ENCODE measurements around the gene UGT1A5.

UGT1A5 gene

GRCh38 chr2:233712611-233713261 is at the start of gene UGT1A5:
Gene UGT1A5 (plus strand): TSS chr2:233712907. CDS start chr2:233712992, 85 bp downstream.
- TF ChIP-seq CTCF (IDR thresholded peaks at IDR 0.05; ENCODE audit: low read depth, low read length, missing control alignments) = no peak
- no peak within 1 kb of the TSS for H3K4me3 ChIP-seq (ENCODE audit: low read depth, low read length)
- DNase-seq (ENCODE audit: low read depth) = no peak

- DNase-seq (ENCODE audit: low read depth) = no peak
- no peak for TF ChIP-seq CTCF (IDR thresholded peaks at IDR 0.05; ENCODE audit: low read depth, low read length, missing control alignments)
- no peak overlapping the region for H3K4me3 ChIP-seq (ENCODE audit: low read depth, low read length)
Measured at GRCh38 chr2:233663911-233664310, 48.8 kb upstream of the UGT1A5 start.

- no peak for TF ChIP-seq CTCF (IDR thresholded peaks at IDR 0.05; ENCODE audit: low read depth, low read length, missing control alignments)
- no peak overlapping the region for H3K4me3 ChIP-seq (ENCODE audit: low read depth, low read length)
- DNase-seq (ENCODE audit: low read depth) = no peak
Measured at GRCh38 chr2:233668605-233669260, 44.0 kb upstream of the UGT1A5 start.

- no peak for TF ChIP-seq CTCF (IDR thresholded peaks at IDR 0.05; ENCODE audit: low read depth, low read length, missing control alignments)
- no peak within 1 kb of the TSS for H3K4me3 ChIP-seq (ENCODE audit: low read depth, low read length)
- no peak for DNase-seq (ENCODE audit: low read depth)
Measured at GRCh38 chr2:233671290-233672161, 41.2 kb upstream of the UGT1A5 start, which contains the start of gene UGT1A9. Gene UGT1A9 (plus strand): TSS chr2:233671898. CDS start chr2:233671935, 37 bp downstream.

- no peak for TF ChIP-seq CTCF (IDR thresholded peaks at IDR 0.05; ENCODE audit: low read depth, low read length, missing control alignments)
- no peak for DNase-seq (ENCODE audit: low read depth)
- H3K4me3 ChIP-seq (ENCODE audit: low read depth, low read length) = no peak overlapping the region
Measured at GRCh38 chr2:233672886-233673285, 39.8 kb upstream of the UGT1A5 start.

GRCh38 chr2:233673896-233674295 is 38.8 kb upstream of the UGT1A5 start:
- no peak for DNase-seq (ENCODE audit: low read depth)
- H3K4me3 ChIP-seq (ENCODE audit: low read depth, low read length) = no peak overlapping the region
- TF ChIP-seq CTCF (IDR thresholded peaks at IDR 0.05; ENCODE audit: low read depth, low read length, missing control alignments) = no peak

Data from GM12864 (cell line).